Tibial nerve (tissue), 3 donors: ENCODE measurements around the gene FAM170B.

Experiments
- POLR2A ChIP-seq, 2 donors: fragments of 450-650 bp; IDR thresholded peaks; one replicate each; pipeline ENCODE4 v1.6.1; 2017; ENCODE audit warnings: antibody characterized with exemption in 2 of 2, mild to moderate bottlenecking in 2 of 2, moderate library complexity in 2 of 2
- TF ChIP-seq, protein P1 (sequence below), 5 experiments: fragments of 200-600 bp in 3 of 5; fragments of 450-650 bp in 2 of 5; sonication (generic) in 3 of 5; IDR thresholded peaks; one replicate each; pipeline ENCODE4 v1.5.1; 2016 to 2019; ENCODE audit warnings: antibody characterized with exemption in 5 of 5, mild to moderate bottlenecking in 3 of 5, moderate library complexity in 2 of 5

DNA sequence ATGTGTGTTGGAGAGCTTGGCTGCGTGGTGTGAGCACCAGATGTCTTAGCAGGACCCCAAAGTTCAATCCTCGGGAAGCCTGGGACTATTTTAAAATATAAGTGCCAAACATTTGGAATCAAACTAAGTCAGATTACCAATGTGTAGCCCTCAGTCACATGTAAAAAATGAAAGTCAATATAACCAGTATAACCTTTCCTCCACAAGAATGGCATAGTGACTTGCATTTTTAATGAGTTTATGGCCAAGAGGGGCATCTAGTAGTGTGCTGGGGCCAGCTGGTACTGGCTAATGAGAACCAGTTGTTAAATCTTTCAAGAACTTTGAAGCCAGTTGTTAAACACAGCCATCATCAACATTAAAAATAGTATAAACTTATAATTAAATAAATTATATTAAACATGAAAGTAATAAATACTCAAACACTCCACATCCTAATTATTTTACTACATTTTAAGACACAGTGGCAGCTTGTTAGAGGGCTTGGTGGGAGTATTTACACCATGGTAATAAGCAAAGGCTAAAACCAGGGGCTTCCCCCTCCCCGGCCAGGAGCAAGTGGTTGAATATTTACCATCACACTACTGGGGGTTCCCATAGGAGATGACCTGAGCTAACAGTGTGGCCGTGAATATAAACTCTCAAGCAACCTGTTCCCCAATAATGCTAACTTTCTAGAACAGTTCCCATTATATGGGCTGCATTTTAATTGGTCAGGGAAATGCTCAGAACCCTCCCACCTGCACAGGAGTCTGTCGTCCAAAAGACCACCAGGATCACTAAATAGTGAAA is 7.9 kb upstream of the FAM170B start:
- TF ChIP-seq POLR2A (IDR thresholded peaks at IDR 0.05) = no peak
- TF ChIP-seq, protein P1, sequence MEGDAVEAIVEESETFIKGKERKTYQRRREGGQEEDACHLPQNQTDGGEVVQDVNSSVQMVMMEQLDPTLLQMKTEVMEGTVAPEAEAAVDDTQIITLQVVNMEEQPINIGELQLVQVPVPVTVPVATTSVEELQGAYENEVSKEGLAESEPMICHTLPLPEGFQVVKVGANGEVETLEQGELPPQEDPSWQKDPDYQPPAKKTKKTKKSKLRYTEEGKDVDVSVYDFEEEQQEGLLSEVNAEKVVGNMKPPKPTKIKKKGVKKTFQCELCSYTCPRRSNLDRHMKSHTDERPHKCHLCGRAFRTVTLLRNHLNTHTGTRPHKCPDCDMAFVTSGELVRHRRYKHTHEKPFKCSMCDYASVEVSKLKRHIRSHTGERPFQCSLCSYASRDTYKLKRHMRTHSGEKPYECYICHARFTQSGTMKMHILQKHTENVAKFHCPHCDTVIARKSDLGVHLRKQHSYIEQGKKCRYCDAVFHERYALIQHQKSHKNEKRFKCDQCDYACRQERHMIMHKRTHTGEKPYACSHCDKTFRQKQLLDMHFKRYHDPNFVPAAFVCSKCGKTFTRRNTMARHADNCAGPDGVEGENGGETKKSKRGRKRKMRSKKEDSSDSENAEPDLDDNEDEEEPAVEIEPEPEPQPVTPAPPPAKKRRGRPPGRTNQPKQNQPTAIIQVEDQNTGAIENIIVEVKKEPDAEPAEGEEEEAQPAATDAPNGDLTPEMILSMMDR (IDR thresholded peaks at IDR 0.05) = no peak
